H1 (cell line): ENCODE measurements around the gene SMARCA2. TPM values are rescaled to one million over a fixed set of nuclear protein-coding genes. Genes with fewer than 3 reads are reported as not detected.

Source experiments
- ASH2L ChIP-seq: fragments of 200-600, 300-600 bp; sonication (generic); IDR thresholded peaks from one replicate; pipeline ENCODE4 v1.7.1; 2017; ENCODE audit warnings: low read length
- CBX5 ChIP-seq: fragments of 300-800, 300-1000 bp; sonication (generic); IDR thresholded peaks from 2 replicates; pipeline ENCODE4 v1.7.1; 2016; ENCODE audit warnings: antibody characterized with exemption, low read length, low read depth
- CTBP2 ChIP-seq: IDR thresholded peaks from 2 replicates; pipeline ENCODE4 v1.7.0; 2011; ENCODE audit warnings: borderline replicate concordance, mild to moderate bottlenecking, moderate library complexity, mixed read lengths, low read length; ENCODE audit not compliant: insufficient read depth, insufficient read length
- EP300 ChIP-seq, 2 experiments: IDR thresholded peaks; 1 replicate in 1 of 2; 2 replicates in 1 of 2; pipeline ENCODE4 v1.6.1; 2011 to 2012; ENCODE audit warnings: low read depth in 2 of 2, low read length in 2 of 2, mild to moderate bottlenecking in 2 of 2, borderline replicate concordance in 1 of 2, inconsistent platforms in 1 of 2, moderate library complexity in 1 of 2
- GABPA ChIP-seq: IDR thresholded peaks from 2 replicates; pipeline ENCODE4 v1.6.1; 2011; ENCODE audit warnings: mild to moderate bottlenecking, low read length, moderate library complexity, borderline replicate concordance; ENCODE audit not compliant: insufficient read depth
- MAFK ChIP-seq: IDR thresholded peaks from 2 replicates; pipeline ENCODE4 v1.6.1; 2012; ENCODE audit warnings: low read depth, mild to moderate bottlenecking, improper control_type of control experiment, low read length
- MAX ChIP-seq: IDR thresholded peaks from 2 replicates; pipeline ENCODE4 v1.6.1; 2012; ENCODE audit warnings: inconsistent platforms
- SAP30 ChIP-seq: fragments of 300-600 bp; sonication (generic); IDR thresholded peaks from 2 replicates; pipeline ENCODE4 v1.7.1; 2012; ENCODE audit warnings: low read length, moderate library complexity, mild to moderate bottlenecking, inconsistent platforms; ENCODE audit not compliant: insufficient read depth, insufficient replicate concordance
- polyA plus RNA-seq, 7 experiments: library from polyadenylated mRNA; depleted of rRNA in 3 of 7; stranded (reverse) in 5 of 7; unstranded in 2 of 7; fragments of >200 nt in 5 of 7; fragments of 200-250 nt in 2 of 7; gene quantifications; 1 replicate in 5 of 7; 2 replicates in 1 of 7; 4 replicates in 1 of 7; pipeline versions ENCODE4 v1.2.1 to v1.2.3, GENCODE V29; 2011 to 2013; ENCODE audit warnings: missing spikeins in 2 of 7, mixed read lengths in 2 of 7
- total RNA-seq: library from RNA; stranded (reverse); fragmentation: NEBNext Ultra II Directional; extraction: Animal tissue kit (Norgen Biotek cat#: 25700); gene quantifications from 2 replicates; pipeline ENCODE4 v1.2.1, GENCODE V29; 2021

The SMARCA2 gene
- total and polyA plus RNA-seq, 2 of the 8 experiments (the other 6 are each of a cell fraction or from before 2014, with no cell fraction given): 6.3 to 21.7 TPM

GRCh38 chr9:2120926-2121689, 106.0 kb downstream of the SMARCA2 start (continued):
- TF ChIP-seq ASH2L (no peak), SAP30 (no peak), EP300 (IDR thresholded peaks at IDR 0.05; ENCODE audit: borderline replicate concordance in 1 of 2, low read depth in 2 of 2, low read length in 2 of 2) (no peak), CBX5 (no peak), MAX (no peak), GABPA (no peak), MAFK (no peak), CTBP2 (no peak)
- TF ChIP-seq, all 59 proteins: peak for 0
